Vagina (tissue), 2 donors: ENCODE measurements around the gene LRRC17.

Source experiments
- CTCF ChIP-seq, 3 experiments: fragments of 450-650 bp in 2 of 3; fragments of 200-600 bp in 1 of 3; sonication (generic) in 1 of 3; IDR thresholded peaks; one replicate each; pipeline ENCODE4 v1.5.1; 2017 to 2019; ENCODE audit warnings: antibody characterized with exemption in 3 of 3, mild to moderate bottlenecking in 2 of 3, moderate library complexity in 2 of 3
- POLR2A ChIP-seq, 2 donors: fragments of 450-650 bp; IDR thresholded peaks; one replicate each; pipeline ENCODE4 v1.6.1; 2017; ENCODE audit warnings: antibody characterized with exemption in 2 of 2, mild to moderate bottlenecking in 2 of 2, moderate library complexity in 2 of 2
- POLR2AphosphoS5 ChIP-seq, 2 donors: sonication (generic); formaldehyde crosslinking; IDR thresholded peaks; one replicate each; pipeline ENCODE4 v1.9.0; 2017; ENCODE audit warnings: antibody characterized with exemption in 2 of 2, mild to moderate bottlenecking in 2 of 2, low read depth in 1 of 2; ENCODE audit not compliant: insufficient read depth in 1 of 2

DNA sequence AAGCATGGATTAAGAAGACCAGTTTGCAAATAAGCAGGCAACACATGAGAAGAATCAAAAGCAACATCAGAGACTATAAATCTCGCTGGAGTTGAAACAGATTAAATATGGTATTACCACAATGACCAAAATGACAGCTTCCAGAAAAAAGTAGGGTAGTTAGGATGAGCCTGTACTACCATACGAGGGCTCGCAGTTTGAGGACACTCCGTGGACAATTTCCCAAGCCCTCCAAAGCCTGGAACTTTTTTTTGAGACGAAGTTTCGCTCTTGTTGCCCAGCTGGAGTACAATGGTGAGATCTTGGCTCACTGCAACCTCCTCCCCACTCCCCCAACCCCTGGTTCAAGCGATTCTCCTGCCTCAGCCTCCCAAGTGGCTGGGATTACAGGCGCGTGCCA, 1.0 kb downstream of the LRRC17 start:
- TF ChIP-seq CTCF (IDR thresholded peaks at IDR 0.05) (no peak), POLR2A (IDR thresholded peaks at IDR 0.05) (no peak), POLR2AphosphoS5 (IDR thresholded peaks at IDR 0.05; ENCODE audit: insufficient read depth in 1 of 2, low read depth in 1 of 2) (no peak)
